BE2C (cell line): Measurements from ENCODE around the gene SMARCE1.

Experiments used
- DNase-seq: peaks from one replicate; pipeline ENCODE4 v3.0.0-alpha.2; 2020
- H3K27me3 ChIP-seq: fragments of 250-450 bp; sonication (Bioruptor Pico); 2 replicates; pipeline ENCODE4 v1.5.1; 2020; ENCODE audit warnings: mild to moderate bottlenecking
- H3K36me3 ChIP-seq: fragments of 250-450 bp; sonication (Bioruptor Pico); 2 replicates; pipeline ENCODE4 v1.5.1; 2020; ENCODE audit warnings: mild to moderate bottlenecking
- H3K4me1 ChIP-seq: fragments of 250-450 bp; sonication (Bioruptor Pico); 2 replicates; pipeline ENCODE4 v1.5.1; 2020
- H3K4me3 ChIP-seq: 2 replicates; pipeline ENCODE4 v1.5.1; 2011; ENCODE audit warnings: low read depth, low read length
- H3K9me3 ChIP-seq: fragments of 250-450 bp; sonication (Bioruptor Pico); 2 replicates; pipeline ENCODE4 v1.5.1; 2020
- CTCF ChIP-seq: IDR thresholded peaks from 2 replicates; pipeline ENCODE4 v1.5.1; 2012; ENCODE audit warnings: mild to moderate bottlenecking, low read depth, low read length

Gene SMARCE1

GRCh38 chr17:40582328-40582901 is 65.2 kb downstream of the SMARCE1 start:
- no peaks in the 10 kb centered on the region for H3K36me3 ChIP-seq
- H3K4me3 ChIP-seq, result no peak overlapping the region
- no peaks in the 10 kb centered on the region for H3K9me3 ChIP-seq
- TF ChIP-seq CTCF, result no peak
- peaks cover 39% of the 10 kb centered on the region for H3K27me3 ChIP-seq
- no peak for DNase-seq
- no peaks in the 10 kb centered on the region for H3K4me1 ChIP-seq

GRCh38 chr17:40580140-40580539 is 67.5 kb downstream of the SMARCE1 start:
- no peaks in the 10 kb centered on the region for H3K36me3 ChIP-seq
- no peaks in the 10 kb centered on the region for H3K4me1 ChIP-seq
- no peak for TF ChIP-seq CTCF
- H3K4me3 ChIP-seq, result no peak overlapping the region
- no peak for DNase-seq
- H3K9me3 ChIP-seq, result no peaks in the 10 kb centered on the region
- H3K27me3 ChIP-seq, result peaks cover 36% of the 10 kb centered on the region

- H3K36me3 ChIP-seq, result no peaks in the 10 kb centered on the region
- no peak overlapping the region for H3K4me3 ChIP-seq
- DNase-seq, result no peak
- H3K9me3 ChIP-seq, result no peaks in the 10 kb centered on the region
- H3K27me3 ChIP-seq, result peaks cover 36% of the 10 kb centered on the region
- no peak for TF ChIP-seq CTCF
- no peaks in the 10 kb centered on the region for H3K4me1 ChIP-seq
Observed at GRCh38 chr17:40579471-40579870, 68.1 kb downstream of the SMARCE1 start.

- H3K4me1 ChIP-seq, result no peaks in the 10 kb centered on the region
- no peak for DNase-seq
- no peaks in the 10 kb centered on the region for H3K36me3 ChIP-seq
- TF ChIP-seq CTCF, result no peak
- peaks cover 34% of the 10 kb centered on the region for H3K27me3 ChIP-seq
- H3K9me3 ChIP-seq, result peaks cover 3% of the 10 kb centered on the region; the same call in 1 of the 2 replicates
- H3K4me3 ChIP-seq, result no peak overlapping the region
Observed at GRCh38 chr17:40577611-40578065, 70.0 kb downstream of the SMARCE1 start.

GRCh38 chr17:40576113-40576740 is 71.4 kb downstream of the SMARCE1 start:
- TF ChIP-seq CTCF, result no peak
- Histone ChIP-seq H3K4me1 (no peaks in the 10 kb centered on the region), H3K27me3 (peaks cover 34% of the 10 kb centered on the region), H3K9me3 (peaks cover 3% of the 10 kb centered on the region; the same call in 1 of the 2 replicates), H3K36me3 (no peaks in the 10 kb centered on the region), H3K4me3 (no peak overlapping the region)
- no peak for DNase-seq
